Lower leg skin (tissue), 3 donors: ENCODE results near the gene NUDT19.

Experiments
- POLR2A ChIP-seq, 2 donors: fragments of 450-650 bp; IDR thresholded peaks; one replicate each; pipeline ENCODE4 v1.6.1; 2016 to 2017; ENCODE audit warnings: antibody characterized with exemption in 2 of 2, mild to moderate bottlenecking in 1 of 2, moderate library complexity in 1 of 2
- TF ChIP-seq, protein P1 (sequence below), 3 donors: fragments of 450-650 bp; IDR thresholded peaks; one replicate each; pipeline ENCODE4 v1.5.1; 2016; ENCODE audit warnings: antibody characterized with exemption in 3 of 3, mild to moderate bottlenecking in 3 of 3, moderate library complexity in 2 of 3

DNA sequence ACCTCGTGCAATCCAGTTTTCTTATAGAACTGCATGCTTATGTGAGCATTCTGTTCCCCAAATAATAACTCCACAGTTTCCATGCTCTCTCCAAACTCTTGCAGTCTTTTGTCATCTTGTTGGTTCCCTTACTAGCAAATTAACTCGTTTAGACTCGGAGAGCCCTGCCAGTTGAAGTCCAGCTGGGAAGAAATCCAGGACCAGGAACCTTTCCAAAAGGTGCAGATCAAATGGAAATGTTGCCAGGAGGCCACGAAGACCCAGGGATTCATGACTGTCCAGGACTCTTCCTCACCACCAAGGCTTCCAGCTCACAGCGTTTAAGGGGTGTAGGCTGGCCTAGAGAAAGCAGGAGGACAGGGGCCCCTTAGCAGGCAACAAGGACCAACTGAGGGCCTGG lies 25.9 kb downstream of the NUDT19 start:
- TF ChIP-seq, protein P1, sequence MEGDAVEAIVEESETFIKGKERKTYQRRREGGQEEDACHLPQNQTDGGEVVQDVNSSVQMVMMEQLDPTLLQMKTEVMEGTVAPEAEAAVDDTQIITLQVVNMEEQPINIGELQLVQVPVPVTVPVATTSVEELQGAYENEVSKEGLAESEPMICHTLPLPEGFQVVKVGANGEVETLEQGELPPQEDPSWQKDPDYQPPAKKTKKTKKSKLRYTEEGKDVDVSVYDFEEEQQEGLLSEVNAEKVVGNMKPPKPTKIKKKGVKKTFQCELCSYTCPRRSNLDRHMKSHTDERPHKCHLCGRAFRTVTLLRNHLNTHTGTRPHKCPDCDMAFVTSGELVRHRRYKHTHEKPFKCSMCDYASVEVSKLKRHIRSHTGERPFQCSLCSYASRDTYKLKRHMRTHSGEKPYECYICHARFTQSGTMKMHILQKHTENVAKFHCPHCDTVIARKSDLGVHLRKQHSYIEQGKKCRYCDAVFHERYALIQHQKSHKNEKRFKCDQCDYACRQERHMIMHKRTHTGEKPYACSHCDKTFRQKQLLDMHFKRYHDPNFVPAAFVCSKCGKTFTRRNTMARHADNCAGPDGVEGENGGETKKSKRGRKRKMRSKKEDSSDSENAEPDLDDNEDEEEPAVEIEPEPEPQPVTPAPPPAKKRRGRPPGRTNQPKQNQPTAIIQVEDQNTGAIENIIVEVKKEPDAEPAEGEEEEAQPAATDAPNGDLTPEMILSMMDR (IDR thresholded peaks at IDR 0.05): no peak
- TF ChIP-seq POLR2A (IDR thresholded peaks at IDR 0.05): no peak
